ENCODE measurements around the gene DUOXA1. TPM values are rescaled to one million over a fixed set of nuclear protein-coding genes. Genes with fewer than 3 reads are reported as not detected.
A peak's percentile ranks its signal among the peaks of the same experiment; 100 is the strongest.

The DUOXA1 gene
- total and polyA plus RNA-seq, 3 experiments from 2014 or later = 0.09 to 0.29 TPM; not detected in 1

- Histone ChIP-seq H3K27me3 (ENCODE audit: insufficient read depth, low read length, poor library complexity, severe bottlenecking) (peaks cover 53% of the 10 kb centered on the region), H3K27ac (ENCODE audit: low read depth, low read length) (no peak overlapping the region), H3K4me1 (ENCODE audit: insufficient read depth, low read length) (peaks cover 38% of the 10 kb centered on the region), H3K9me3 (ENCODE audit: low read length) (no peaks in the 10 kb centered on the region), H3K36me3 (ENCODE audit: insufficient read depth, low read length) (no peaks in the 10 kb centered on the region), H3K4me3 (ENCODE audit: low read length) (peak overlapping the region; percentile 55)
- H3K4me1 Mint-ChIP-seq = peaks cover 25 to 51% (median 39%) of the 10 kb centered on the region in 3 donors
- peak overlapping the region; percentile 33 to 90 (median 82) for H3K4me3 Mint-ChIP-seq
- H3K27ac Mint-ChIP-seq = peak overlapping the region in 1 of 8 donors; percentile 57
- peaks cover 0 to 2% (median 0%) of the 10 kb centered on the region in 3 donors for H3K36me3 Mint-ChIP-seq
- H3K27me3 Mint-ChIP-seq = peaks cover 39 to 81% of the 10 kb centered on the region in 2 donors
- POLR2A ChIA-PET = interaction anchor here (1.0 kb wide), 1 partner anchor 284 kb away, joined by 3 read pairs; a partner anchor contains a TSS
- no peaks in the 10 kb centered on the region for H3K9me3 Mint-ChIP-seq
- CTCF ChIA-PET = interaction anchor here (0.6 to 1.5 kb wide), 28 partner anchors 8 to 550 kb away, joined by 3 to 14 read pairs (median 4); partner anchors contain the start of genes DUOX1 and DUOXA1
- DNase-seq = peak in 1 of 5 donors; percentile 30
Measured at GRCh38 chr15:45117308-45118130, 12.2 kb downstream of the DUOXA1 start.

DNA sequence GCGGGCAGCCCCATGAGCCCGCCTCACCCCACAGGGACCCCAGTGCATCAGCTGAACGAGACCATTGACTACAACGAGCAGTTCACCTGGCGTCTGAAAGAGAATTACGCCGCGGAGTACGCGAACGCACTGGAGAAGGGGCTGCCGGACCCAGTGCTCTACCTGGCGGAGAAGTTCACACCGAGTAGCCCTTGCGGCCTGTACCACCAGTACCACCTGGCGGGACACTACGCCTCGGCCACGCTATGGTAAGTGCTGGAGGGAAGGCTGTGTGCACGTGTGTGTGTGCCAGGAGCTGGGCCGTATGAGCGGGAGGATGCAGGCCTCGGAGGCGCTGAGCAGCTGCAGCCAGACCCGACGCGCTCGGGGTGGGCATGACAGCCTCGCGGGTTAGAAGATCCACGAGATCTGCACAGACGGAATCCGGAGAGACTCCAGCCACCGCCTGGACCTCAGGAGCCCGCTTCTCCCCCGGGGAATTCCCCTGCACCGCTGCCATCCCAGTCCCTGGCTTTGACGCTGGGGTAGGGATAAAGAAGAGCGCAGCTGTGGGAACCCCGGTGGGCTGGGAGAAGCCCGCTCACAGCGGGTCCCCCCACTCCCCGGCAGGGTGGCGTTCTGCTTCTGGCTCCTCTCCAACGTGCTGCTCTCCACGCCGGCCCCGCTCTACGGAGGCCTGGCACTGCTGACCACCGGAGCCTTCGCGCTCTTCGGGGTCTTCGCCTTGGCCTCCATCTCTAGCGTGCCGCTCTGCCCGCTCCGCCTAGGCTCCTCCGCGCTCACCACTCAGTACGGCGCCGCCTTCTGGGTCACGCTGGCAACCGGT, 13.0 kb downstream of the DUOXA1 start:
- CTCF ChIA-PET = interaction anchor here (0.8 to 1.2 kb wide), 2 partner anchors 8 to 263 kb away, joined by 3 read pairs; no protein-coding TSS in a partner anchor
- H3K4me3 Mint-ChIP-seq = peak overlapping the region; percentile 27 to 86 (median 48)
- peaks cover 0 to 2% (median 0%) of the 10 kb centered on the region in 3 donors for H3K36me3 Mint-ChIP-seq
- peaks cover 47 to 86% of the 10 kb centered on the region in 2 donors for H3K27me3 Mint-ChIP-seq
- peak overlapping the region in 1 of 8 donors; percentile 57 for H3K27ac Mint-ChIP-seq
- no peaks in the 10 kb centered on the region for H3K36me3 ChIP-seq (ENCODE audit: insufficient read depth, low read length)
- H3K4me3 ChIP-seq (ENCODE audit: low read length) = no peak overlapping the region
- POLR2A ChIA-PET = no interaction called here
- peaks cover 31 to 59% (median 46%) of the 10 kb centered on the region in 3 donors for H3K4me1 Mint-ChIP-seq
- no peaks in the 10 kb centered on the region for H3K9me3 Mint-ChIP-seq
- H3K9me3 ChIP-seq (ENCODE audit: low read length) = no peaks in the 10 kb centered on the region
- H3K27me3 ChIP-seq (ENCODE audit: insufficient read depth, low read length, poor library complexity, severe bottlenecking) = peaks cover 60% of the 10 kb centered on the region
- no peak overlapping the region for H3K27ac ChIP-seq (ENCODE audit: low read depth, low read length)
- peaks cover 41% of the 10 kb centered on the region for H3K4me1 ChIP-seq (ENCODE audit: insufficient read depth, low read length)
- peak in 1 of 5 donors; percentile 45 for DNase-seq

DNA sequence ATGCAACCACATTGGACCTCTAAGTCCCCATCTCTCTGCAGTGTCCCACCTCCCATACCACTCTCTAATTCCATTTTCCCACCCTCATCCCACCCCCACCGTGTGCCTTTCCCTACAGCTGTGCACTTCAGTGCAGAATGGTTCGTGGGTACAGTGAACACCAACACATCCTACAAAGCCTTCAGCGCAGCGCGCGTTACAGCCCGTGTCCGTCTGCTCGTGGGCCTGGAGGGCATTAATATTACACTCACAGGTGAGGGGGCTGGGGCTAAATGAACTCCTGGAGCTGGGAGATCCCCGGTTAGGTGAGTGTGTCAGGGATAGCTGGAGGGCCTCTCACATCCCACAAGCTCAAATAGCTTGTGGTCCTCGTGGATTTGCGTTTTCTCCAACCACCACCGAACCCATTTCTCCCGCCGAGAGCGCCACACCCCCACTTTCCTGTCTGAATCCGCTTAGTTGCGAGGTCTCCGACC, 13.6 kb downstream of the DUOXA1 start:
- H3K36me3 ChIP-seq (ENCODE audit: insufficient read depth, low read length) = no peaks in the 10 kb centered on the region
- DNase-seq = no peak
- ChIA-PET POLR2A (no interaction called here), CTCF (interaction anchor here (0.8 to 1.2 kb wide), 2 partner anchors 9 to 262 kb away, joined by 3 read pairs; no protein-coding TSS in a partner anchor)
- Mint-ChIP-seq H3K27me3 (peaks cover 45 to 83% of the 10 kb centered on the region in 2 donors), H3K27ac (peak overlapping the region in 2 of 8 donors; percentile 10 to 38), H3K4me1 (peaks cover 31 to 59% (median 46%) of the 10 kb centered on the region in 3 donors), H3K9me3 (no peaks in the 10 kb centered on the region), H3K4me3 (peak overlapping the region in 5 of 7 donors; percentile 27 to 60 (median 57)), H3K36me3 (peaks cover 0 to 2% (median 0%) of the 10 kb centered on the region in 3 donors)
- peaks cover 60% of the 10 kb centered on the region for H3K27me3 ChIP-seq (ENCODE audit: insufficient read depth, low read length, poor library complexity, severe bottlenecking)
- H3K4me1 ChIP-seq (ENCODE audit: insufficient read depth, low read length) = peaks cover 41% of the 10 kb centered on the region
- H3K9me3 ChIP-seq (ENCODE audit: low read length) = no peaks in the 10 kb centered on the region
- no peak overlapping the region for H3K27ac ChIP-seq (ENCODE audit: low read depth, low read length)
- H3K4me3 ChIP-seq (ENCODE audit: low read length) = no peak overlapping the region

DNA sequence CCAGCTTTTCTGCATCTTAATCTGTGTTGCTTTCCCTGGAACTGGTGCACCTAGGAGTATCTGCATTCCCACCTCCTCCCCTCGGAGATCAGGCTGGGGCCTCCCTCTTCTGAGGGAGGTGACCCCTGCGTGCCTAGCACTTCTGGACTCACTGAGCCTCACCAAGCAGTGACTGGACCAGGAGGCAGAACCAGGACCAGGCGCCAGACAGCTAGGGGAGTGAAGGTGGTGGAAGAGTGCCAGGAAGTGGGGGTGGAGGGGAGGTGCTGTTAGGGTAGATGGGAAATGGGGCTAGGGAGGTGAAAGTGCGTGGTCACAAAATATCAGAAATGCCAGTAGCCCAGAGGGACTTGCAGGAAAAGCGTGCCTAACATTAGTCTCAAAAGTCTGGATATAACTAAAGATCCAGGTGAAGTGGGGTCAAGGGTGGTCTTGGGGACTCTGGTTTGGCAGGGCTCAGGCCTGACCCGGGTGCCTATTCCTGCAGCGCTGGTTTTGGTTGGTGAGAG, 14.3 kb downstream of the DUOXA1 start:
- Histone ChIP-seq H3K36me3 (ENCODE audit: insufficient read depth, low read length) (no peaks in the 10 kb centered on the region), H3K27ac (ENCODE audit: low read depth, low read length) (no peak overlapping the region), H3K4me1 (ENCODE audit: insufficient read depth, low read length) (peaks cover 41% of the 10 kb centered on the region), H3K4me3 (ENCODE audit: low read length) (no peak overlapping the region), H3K27me3 (ENCODE audit: insufficient read depth, low read length, poor library complexity, severe bottlenecking) (peaks cover 60% of the 10 kb centered on the region), H3K9me3 (ENCODE audit: low read length) (no peaks in the 10 kb centered on the region)
- Mint-ChIP-seq H3K27ac (peak overlapping the region in 1 of 8 donors; percentile 10), H3K36me3 (peaks cover 0 to 2% (median 0%) of the 10 kb centered on the region in 3 donors), H3K4me1 (peaks cover 31 to 62% (median 46%) of the 10 kb centered on the region in 3 donors), H3K9me3 (no peaks in the 10 kb centered on the region), H3K27me3 (peaks cover 48 to 81% of the 10 kb centered on the region in 2 donors), H3K4me3 (peak overlapping the region in 2 of 7 donors; percentile 15 to 65)
- POLR2A ChIA-PET = no interaction called here
- no peak for DNase-seq
- CTCF ChIA-PET = interaction anchor here (1.5 kb wide), 1 partner anchor 8 kb away, joined by 4 read pairs; no protein-coding TSS in a partner anchor

DNA sequence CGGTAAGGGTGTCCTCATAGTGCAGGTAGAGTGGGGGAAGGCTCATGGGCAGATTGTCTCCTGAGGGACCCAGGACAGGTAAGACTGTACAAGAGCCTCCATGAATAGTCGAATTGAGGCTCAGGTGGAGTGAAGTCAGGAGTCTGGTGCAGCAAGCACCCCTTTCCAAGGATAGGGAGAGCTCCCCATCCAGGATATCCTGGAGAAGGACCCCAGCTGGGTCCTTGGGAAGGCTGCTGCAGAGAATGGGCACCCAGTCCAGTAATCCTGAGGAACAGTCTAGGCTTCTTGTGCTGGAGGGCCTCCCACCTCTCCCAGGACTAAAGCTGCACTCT, 15.0 kb downstream of the DUOXA1 start:
- CTCF ChIA-PET = interaction anchor here (1.5 kb wide), 1 partner anchor 9 kb away, joined by 4 read pairs; no protein-coding TSS in a partner anchor
- Histone ChIP-seq H3K27me3 (ENCODE audit: insufficient read depth, low read length, poor library complexity, severe bottlenecking) (peaks cover 60% of the 10 kb centered on the region), H3K4me3 (ENCODE audit: low read length) (no peak overlapping the region), H3K36me3 (ENCODE audit: insufficient read depth, low read length) (no peaks in the 10 kb centered on the region), H3K27ac (ENCODE audit: low read depth, low read length) (no peak overlapping the region), H3K9me3 (ENCODE audit: low read length) (no peaks in the 10 kb centered on the region), H3K4me1 (ENCODE audit: insufficient read depth, low read length) (peaks cover 41% of the 10 kb centered on the region)
- Mint-ChIP-seq H3K36me3 (peaks cover 0 to 2% (median 0%) of the 10 kb centered on the region in 3 donors), H3K4me1 (peaks cover 31 to 63% (median 46%) of the 10 kb centered on the region in 3 donors), H3K9me3 (no peaks in the 10 kb centered on the region), H3K4me3 (peak overlapping the region in 2 of 7 donors; percentile 37 to 59), H3K27ac (no peak overlapping the region), H3K27me3 (peaks cover 53 to 83% of the 10 kb centered on the region in 2 donors)
- DNase-seq = no peak
- POLR2A ChIA-PET = no interaction called here

DNA sequence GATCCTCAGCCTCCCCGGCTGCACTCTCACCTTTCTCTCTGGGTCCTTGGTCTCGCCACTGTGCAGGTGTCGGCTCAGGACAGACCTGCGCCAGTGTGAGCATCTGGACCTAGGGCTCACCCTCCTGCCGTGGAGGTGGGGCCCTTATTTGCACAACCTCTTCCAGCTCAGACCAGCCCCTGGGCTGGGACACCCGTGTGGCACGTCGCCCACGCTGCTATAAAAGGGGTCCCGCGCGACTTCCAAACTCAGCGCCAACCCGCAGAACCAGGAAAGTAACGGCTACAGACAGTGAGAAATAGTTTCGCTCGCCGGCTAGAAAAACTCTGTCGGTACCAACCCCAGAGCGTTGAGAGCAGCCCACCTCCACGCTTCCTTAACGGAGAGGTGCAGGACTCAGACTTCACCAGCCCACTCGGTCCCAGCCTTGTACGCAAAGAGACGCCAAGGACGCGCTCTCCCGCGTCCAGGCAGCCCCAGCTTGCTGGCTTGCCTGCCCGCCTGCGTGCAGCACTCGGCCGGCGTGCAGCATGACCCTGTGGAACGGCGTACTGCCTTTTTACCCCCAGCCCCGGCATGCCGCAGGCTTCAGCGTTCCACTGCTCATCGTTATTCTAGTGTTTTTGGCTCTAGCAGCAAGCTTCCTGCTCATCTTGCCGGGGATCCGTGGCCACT, 15.5 kb downstream of the DUOXA1 start, which contains the start of the genes DUOX2 and DUOXA2:
DUOX2 (minus strand) TSS at position 97 of the 675 bp plus-strand sequence. CDS start 761 bp downstream, outside the sequence.
DUOXA2 (plus strand) TSS at position 251 of the 675 bp plus-strand sequence; CDS start at position 531, 280 bp downstream.
- H3K4me3 Mint-ChIP-seq = peak within 1 kb of the TSS in 6 of 7 donors; percentile 21 to 68 (median 49)
- H3K9me3 ChIP-seq (ENCODE audit: low read length) = no peaks in the 10 kb centered on the region
- ChIA-PET POLR2A (no interaction called here), CTCF (interaction anchor here (1.5 kb wide), 1 partner anchor 9 kb away, joined by 4 read pairs; no protein-coding TSS in a partner anchor)
- H3K27me3 Mint-ChIP-seq = peaks cover 52 to 83% of the 10 kb centered on the region in 2 donors
- H3K36me3 Mint-ChIP-seq = peaks cover 0 to 2% (median 0%) of the 10 kb centered on the region in 3 donors
- H3K27ac Mint-ChIP-seq = peak within 1 kb of the TSS in 1 of 8 donors; percentile 31
- H3K4me1 Mint-ChIP-seq = peaks cover 31 to 63% (median 46%) of the 10 kb centered on the region in 3 donors
- peaks cover 60% of the 10 kb centered on the region for H3K27me3 ChIP-seq (ENCODE audit: insufficient read depth, low read length, poor library complexity, severe bottlenecking)
- peak in 1 of 5 donors; percentile 40 for DNase-seq
- H3K27ac ChIP-seq (ENCODE audit: low read depth, low read length) = no peak within 1 kb of the TSS
- H3K4me3 ChIP-seq (ENCODE audit: low read length) = peak within 1 kb of the TSS; percentile 6
- no peaks in the 10 kb centered on the region for H3K36me3 ChIP-seq (ENCODE audit: insufficient read depth, low read length)
- H3K4me1 ChIP-seq (ENCODE audit: insufficient read depth, low read length) = peaks cover 41% of the 10 kb centered on the region
- H3K9me3 Mint-ChIP-seq = no peaks in the 10 kb centered on the region

All from CD8-positive, alpha-beta memory T cell (primary cell).